A549 (cell line): ENCODE measurements around the gene EVC2.

Experiments used
- CEBPB ChIP-seq, 2 experiments: fragments of >200 bp in 1 of 2; sonication (Bioruptor Twin) in 1 of 2; formaldehyde crosslinking in 1 of 2; IDR thresholded peaks; 2 replicates each; pipeline ENCODE4 v1.6.1; 2012 to 2016
- MAFK ChIP-seq: fragments of 450-650 bp; IDR thresholded peaks from 2 replicates; pipeline ENCODE4 v1.6.1; 2014; ENCODE audit not compliant: partially characterized antibody
- POLR2A ChIP-seq: IDR thresholded peaks from 2 replicates; pipeline ENCODE4 v1.6.1; 2012; ENCODE audit warnings: mild to moderate bottlenecking, low read length
- RAD21 ChIP-seq, 2 experiments: fragments of >200 bp in 1 of 2; sonication (Bioruptor Twin) in 1 of 2; formaldehyde crosslinking in 1 of 2; IDR thresholded peaks in 1 of 2; conservative IDR thresholded peaks in 1 of 2; 2 replicates in 1 of 2; 3 replicates in 1 of 2; pipeline ENCODE4 v1.6.1; 2012 to 2018; ENCODE audit warnings: inconsistent platforms in 1 of 2
- RCOR1 ChIP-seq: fragments of 150-350 bp; IDR thresholded peaks from 2 replicates; pipeline ENCODE4 v1.6.1; 2014; ENCODE audit warnings: antibody characterized with exemption, low read length, low read depth
- SMC3 ChIP-seq: fragments of >200 bp; sonication (Bioruptor Twin); formaldehyde crosslinking; IDR thresholded peaks from 3 replicates; pipeline ENCODE4 v1.6.1; 2018; ENCODE audit warnings: inconsistent platforms
- TF ChIP-seq, protein P1 (sequence below): fragments of 200-600 bp; sonication (generic); IDR thresholded peaks from 2 replicates; pipeline ENCODE4 v1.6.1; 2016; ENCODE audit warnings: antibody characterized with exemption, mild to moderate bottlenecking, moderate library complexity
- TF ChIP-seq, protein P2 (sequence below): fragments of >200 bp; sonication (Bioruptor Twin); formaldehyde crosslinking; IDR thresholded peaks from 3 replicates; pipeline ENCODE4 v1.5.1; 2016
- TF ChIP-seq, protein P3 (sequence below): IDR thresholded peaks from 2 replicates; pipeline ENCODE4 v1.6.1; 2012; ENCODE audit warnings: low read depth, borderline replicate concordance

GRCh38 chr4:5720157-5720850 is 11.9 kb upstream of the EVC2 start:
- TF ChIP-seq SMC3 (no peak), RCOR1 (no peak), CEBPB (IDR thresholded peaks at IDR 0.05) (no peak), POLR2A (no peak), MAFK (no peak), RAD21 (conservative IDR thresholded peaks at IDR 0.05 in 1 of 2, IDR thresholded peaks at IDR 0.05 in 1 of 2) (no peak)
- TF ChIP-seq, protein P1, sequence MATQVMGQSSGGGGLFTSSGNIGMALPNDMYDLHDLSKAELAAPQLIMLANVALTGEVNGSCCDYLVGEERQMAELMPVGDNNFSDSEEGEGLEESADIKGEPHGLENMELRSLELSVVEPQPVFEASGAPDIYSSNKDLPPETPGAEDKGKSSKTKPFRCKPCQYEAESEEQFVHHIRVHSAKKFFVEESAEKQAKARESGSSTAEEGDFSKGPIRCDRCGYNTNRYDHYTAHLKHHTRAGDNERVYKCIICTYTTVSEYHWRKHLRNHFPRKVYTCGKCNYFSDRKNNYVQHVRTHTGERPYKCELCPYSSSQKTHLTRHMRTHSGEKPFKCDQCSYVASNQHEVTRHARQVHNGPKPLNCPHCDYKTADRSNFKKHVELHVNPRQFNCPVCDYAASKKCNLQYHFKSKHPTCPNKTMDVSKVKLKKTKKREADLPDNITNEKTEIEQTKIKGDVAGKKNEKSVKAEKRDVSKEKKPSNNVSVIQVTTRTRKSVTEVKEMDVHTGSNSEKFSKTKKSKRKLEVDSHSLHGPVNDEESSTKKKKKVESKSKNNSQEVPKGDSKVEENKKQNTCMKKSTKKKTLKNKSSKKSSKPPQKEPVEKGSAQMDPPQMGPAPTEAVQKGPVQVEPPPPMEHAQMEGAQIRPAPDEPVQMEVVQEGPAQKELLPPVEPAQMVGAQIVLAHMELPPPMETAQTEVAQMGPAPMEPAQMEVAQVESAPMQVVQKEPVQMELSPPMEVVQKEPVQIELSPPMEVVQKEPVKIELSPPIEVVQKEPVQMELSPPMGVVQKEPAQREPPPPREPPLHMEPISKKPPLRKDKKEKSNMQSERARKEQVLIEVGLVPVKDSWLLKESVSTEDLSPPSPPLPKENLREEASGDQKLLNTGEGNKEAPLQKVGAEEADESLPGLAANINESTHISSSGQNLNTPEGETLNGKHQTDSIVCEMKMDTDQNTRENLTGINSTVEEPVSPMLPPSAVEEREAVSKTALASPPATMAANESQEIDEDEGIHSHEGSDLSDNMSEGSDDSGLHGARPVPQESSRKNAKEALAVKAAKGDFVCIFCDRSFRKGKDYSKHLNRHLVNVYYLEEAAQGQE, result no peak
- TF ChIP-seq, protein P2, sequence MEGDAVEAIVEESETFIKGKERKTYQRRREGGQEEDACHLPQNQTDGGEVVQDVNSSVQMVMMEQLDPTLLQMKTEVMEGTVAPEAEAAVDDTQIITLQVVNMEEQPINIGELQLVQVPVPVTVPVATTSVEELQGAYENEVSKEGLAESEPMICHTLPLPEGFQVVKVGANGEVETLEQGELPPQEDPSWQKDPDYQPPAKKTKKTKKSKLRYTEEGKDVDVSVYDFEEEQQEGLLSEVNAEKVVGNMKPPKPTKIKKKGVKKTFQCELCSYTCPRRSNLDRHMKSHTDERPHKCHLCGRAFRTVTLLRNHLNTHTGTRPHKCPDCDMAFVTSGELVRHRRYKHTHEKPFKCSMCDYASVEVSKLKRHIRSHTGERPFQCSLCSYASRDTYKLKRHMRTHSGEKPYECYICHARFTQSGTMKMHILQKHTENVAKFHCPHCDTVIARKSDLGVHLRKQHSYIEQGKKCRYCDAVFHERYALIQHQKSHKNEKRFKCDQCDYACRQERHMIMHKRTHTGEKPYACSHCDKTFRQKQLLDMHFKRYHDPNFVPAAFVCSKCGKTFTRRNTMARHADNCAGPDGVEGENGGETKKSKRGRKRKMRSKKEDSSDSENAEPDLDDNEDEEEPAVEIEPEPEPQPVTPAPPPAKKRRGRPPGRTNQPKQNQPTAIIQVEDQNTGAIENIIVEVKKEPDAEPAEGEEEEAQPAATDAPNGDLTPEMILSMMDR, result no peak
- TF ChIP-seq, protein P3, sequence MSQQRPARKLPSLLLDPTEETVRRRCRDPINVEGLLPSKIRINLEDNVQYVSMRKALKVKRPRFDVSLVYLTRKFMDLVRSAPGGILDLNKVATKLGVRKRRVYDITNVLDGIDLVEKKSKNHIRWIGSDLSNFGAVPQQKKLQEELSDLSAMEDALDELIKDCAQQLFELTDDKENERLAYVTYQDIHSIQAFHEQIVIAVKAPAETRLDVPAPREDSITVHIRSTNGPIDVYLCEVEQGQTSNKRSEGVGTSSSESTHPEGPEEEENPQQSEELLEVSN, result no peak
